Neural progenitor cell (in vitro differentiated cells): ENCODE measurements around the gene SH2D4B. TPM values are rescaled to one million over a fixed set of nuclear protein-coding genes. Genes with fewer than 3 reads are reported as not detected.

ENCODE experiments used
- DNase-seq: peaks from one replicate; pipeline ENCODE4 v3.0.0-alpha.2; 2016; ENCODE audit warnings: low spot score
- H2AFZ ChIP-seq: fragments of 200-600 bp; sonication (generic); replicated peaks from 2 replicates; pipeline ENCODE4 v1.6.1; 2016; ENCODE audit warnings: antibody characterized with exemption
- H3F3A ChIP-seq: fragments of 200-600 bp; sonication (generic); 2 replicates; pipeline ENCODE4 v1.6.1; 2016; ENCODE audit warnings: antibody characterized with exemption, low read depth
- H3K27ac ChIP-seq: fragments of 200-600 bp; sonication (generic); 2 replicates; pipeline ENCODE4 v1.5.1; 2016; ENCODE audit warnings: mild to moderate bottlenecking
- H3K27me3 ChIP-seq: fragments of 200-600 bp; sonication (generic); 2 replicates; pipeline ENCODE4 v1.6.1; 2016; ENCODE audit warnings: mild to moderate bottlenecking, moderate library complexity
- H3K36me3 ChIP-seq: fragments of 200-600 bp; sonication (generic); 2 replicates; pipeline ENCODE4 v1.5.1; 2016
- H3K4me1 ChIP-seq: fragments of 200-600 bp; sonication (generic); 2 replicates; pipeline ENCODE4 v1.6.1; 2016; ENCODE audit warnings: mixed run types
- H3K4me2 ChIP-seq: fragments of 200-600 bp; sonication (generic); 2 replicates; pipeline ENCODE4 v1.6.1; 2016
- H3K4me3 ChIP-seq: fragments of 200-600 bp; sonication (generic); 2 replicates; pipeline ENCODE4 v1.5.1; 2016
- H3K79me2 ChIP-seq: fragments of 200-600 bp; sonication (generic); 2 replicates; pipeline ENCODE4 v1.6.1; 2016; ENCODE audit warnings: low read depth
- H3K9ac ChIP-seq: fragments of 200-600 bp; sonication (generic); 2 replicates; pipeline ENCODE4 v1.6.1; 2016
- H3K9me3 ChIP-seq: fragments of 200-600 bp; sonication (generic); 2 replicates; pipeline ENCODE4 v1.5.1; 2016; ENCODE audit warnings: low read depth
- H4K20me1 ChIP-seq: fragments of 200-600 bp; sonication (generic); 2 replicates; pipeline ENCODE4 v1.6.1; 2016; ENCODE audit warnings: low read depth
- H3K27ac Mint-ChIP-seq: 3 replicates; pipeline ENCODE4 v1.8.0; 2021; ENCODE audit warnings: mixed read lengths
- H3K27me3 Mint-ChIP-seq: 2 replicates; pipeline ENCODE4 v1.8.0; 2022; ENCODE audit warnings: low read depth, mild to moderate bottlenecking, inconsistent platforms, moderate library complexity, mixed read lengths; ENCODE audit not compliant: insufficient read depth
- H3K36me3 Mint-ChIP-seq: 3 replicates; pipeline ENCODE4 v1.8.0; 2021; ENCODE audit warnings: mixed read lengths
- H3K4me1 Mint-ChIP-seq: 3 replicates; pipeline ENCODE4 v1.8.0; 2021; ENCODE audit warnings: mixed read lengths
- H3K4me3 Mint-ChIP-seq: 3 replicates; pipeline ENCODE4 v1.8.0; 2021; ENCODE audit warnings: mild to moderate bottlenecking, moderate library complexity, mixed read lengths
- H3K9me3 Mint-ChIP-seq: 3 replicates; pipeline ENCODE4 v1.8.0; 2020; ENCODE audit warnings: mixed read lengths
- EZH2 ChIP-seq: fragments of 200-600 bp; sonication (generic); IDR thresholded peaks from 2 replicates; pipeline ENCODE4 v1.6.1; 2017; ENCODE audit warnings: antibody characterized with exemption, mild to moderate bottlenecking, moderate library complexity
- EZH2phosphoT487 ChIP-seq: fragments of 200-600 bp; sonication (generic); IDR thresholded peaks from 2 replicates; pipeline ENCODE4 v1.6.1; 2017; ENCODE audit warnings: antibody characterized with exemption
- total RNA-seq: library from RNA; depleted of rRNA; stranded (reverse); fragments of >200 nt; gene quantifications from 2 replicates; pipeline ENCODE4 v1.2.3, GENCODE V29; 2015; ENCODE audit warnings: low replicate concordance
- TF ChIP-seq, protein P1 (sequence below): fragments of 200-600 bp; sonication (generic); IDR thresholded peaks from 2 replicates; pipeline ENCODE4 v1.5.1; 2017; ENCODE audit warnings: antibody characterized with exemption, mild to moderate bottlenecking

The SH2D4B gene
- total RNA-seq, 1 donor from 2014 or later, result 0.11 TPM

DNA sequence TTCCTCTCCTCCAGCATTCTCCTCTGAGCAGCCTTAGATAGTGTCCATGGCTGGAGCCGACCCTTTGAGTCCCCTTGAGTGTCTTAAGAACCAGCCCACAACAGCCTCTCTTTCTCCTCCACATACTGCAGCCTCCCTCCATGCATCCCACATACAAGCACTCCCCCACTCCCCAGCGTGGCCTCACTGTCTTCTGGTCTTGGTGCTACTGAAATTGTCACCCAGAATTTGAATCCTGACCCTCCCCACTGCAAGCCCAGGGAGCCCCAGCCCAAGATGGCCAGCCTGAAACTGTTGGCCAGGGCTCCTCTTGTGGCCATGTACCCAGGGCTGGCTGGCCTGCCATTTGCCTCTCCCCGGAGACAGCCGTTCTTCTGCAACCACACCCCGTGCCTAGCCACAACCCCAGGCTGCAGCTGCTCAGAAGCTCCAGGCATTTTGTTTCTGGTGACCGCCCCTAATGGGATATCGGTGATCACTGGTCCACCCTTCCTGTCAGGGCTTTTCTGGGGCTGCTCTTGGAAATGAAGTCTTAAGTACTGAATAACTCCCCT, 18.8 kb upstream of the SH2D4B start:
- Mint-ChIP-seq H3K9me3 (no peaks in the 10 kb centered on the region), H3K36me3 (peaks cover 48% of the 10 kb centered on the region)
- TF ChIP-seq EZH2phosphoT487 (no peak), EZH2 (no peak)
- TF ChIP-seq, protein P1, sequence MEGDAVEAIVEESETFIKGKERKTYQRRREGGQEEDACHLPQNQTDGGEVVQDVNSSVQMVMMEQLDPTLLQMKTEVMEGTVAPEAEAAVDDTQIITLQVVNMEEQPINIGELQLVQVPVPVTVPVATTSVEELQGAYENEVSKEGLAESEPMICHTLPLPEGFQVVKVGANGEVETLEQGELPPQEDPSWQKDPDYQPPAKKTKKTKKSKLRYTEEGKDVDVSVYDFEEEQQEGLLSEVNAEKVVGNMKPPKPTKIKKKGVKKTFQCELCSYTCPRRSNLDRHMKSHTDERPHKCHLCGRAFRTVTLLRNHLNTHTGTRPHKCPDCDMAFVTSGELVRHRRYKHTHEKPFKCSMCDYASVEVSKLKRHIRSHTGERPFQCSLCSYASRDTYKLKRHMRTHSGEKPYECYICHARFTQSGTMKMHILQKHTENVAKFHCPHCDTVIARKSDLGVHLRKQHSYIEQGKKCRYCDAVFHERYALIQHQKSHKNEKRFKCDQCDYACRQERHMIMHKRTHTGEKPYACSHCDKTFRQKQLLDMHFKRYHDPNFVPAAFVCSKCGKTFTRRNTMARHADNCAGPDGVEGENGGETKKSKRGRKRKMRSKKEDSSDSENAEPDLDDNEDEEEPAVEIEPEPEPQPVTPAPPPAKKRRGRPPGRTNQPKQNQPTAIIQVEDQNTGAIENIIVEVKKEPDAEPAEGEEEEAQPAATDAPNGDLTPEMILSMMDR, result no peak

DNA sequence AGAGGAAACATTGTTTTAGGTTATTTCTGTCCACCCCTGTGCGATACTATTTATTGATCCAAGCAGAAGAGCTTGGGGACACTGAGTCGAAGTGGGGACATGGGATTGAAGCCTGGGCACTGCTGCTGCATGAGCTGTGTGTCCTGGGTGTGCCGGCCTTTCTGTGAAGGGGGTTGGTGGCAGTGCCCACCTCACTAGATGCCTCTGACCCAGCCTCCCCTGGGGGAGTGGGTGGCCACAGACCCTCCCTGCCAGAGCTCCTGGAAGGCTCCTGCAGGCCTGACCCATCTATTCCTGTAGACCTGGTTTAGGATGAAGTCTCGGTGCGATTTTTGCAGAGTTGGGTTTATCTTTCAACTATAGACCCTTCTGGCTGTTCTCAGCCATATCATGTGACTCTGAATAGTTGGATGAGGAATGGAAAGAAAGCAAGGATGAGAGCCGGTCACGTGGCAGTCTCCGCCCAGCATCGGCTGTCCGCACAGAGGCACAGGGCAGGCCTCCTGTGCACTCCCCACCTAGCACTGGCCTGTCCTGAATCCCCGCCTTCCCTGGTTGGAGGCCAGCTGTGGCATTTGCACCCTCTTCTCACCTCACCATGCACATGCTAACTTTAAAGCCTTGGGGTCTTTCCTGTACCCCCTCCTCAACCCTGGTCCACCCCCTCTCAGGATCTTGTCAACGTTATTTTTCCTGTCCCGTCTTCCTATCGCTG, 17.6 kb upstream of the SH2D4B start:
- H3K36me3 ChIP-seq, result no peaks in the 10 kb centered on the region
- no peak overlapping the region for H3K27ac ChIP-seq
- H3K4me1 ChIP-seq, result no peaks in the 10 kb centered on the region
- Mint-ChIP-seq H3K27me3 (peaks cover 8% of the 10 kb centered on the region), H3K27ac (no peak overlapping the region), H3K9me3 (no peaks in the 10 kb centered on the region), H3K4me1 (peaks cover 2% of the 10 kb centered on the region), H3K36me3 (peaks cover 37% of the 10 kb centered on the region), H3K4me3 (no peak overlapping the region)
- no peak overlapping the region for H3K9ac ChIP-seq
- no peaks in the 10 kb centered on the region for H3K27me3 ChIP-seq
- no peak overlapping the region for H2AFZ ChIP-seq
- no peaks in the 10 kb centered on the region for H3K9me3 ChIP-seq
- no peaks in the 10 kb centered on the region for H3K79me2 ChIP-seq
- no peak overlapping the region for H3K4me2 ChIP-seq
- DNase-seq, result no peak
- no peaks in the 10 kb centered on the region for H4K20me1 ChIP-seq
- H3K4me3 ChIP-seq, result no peak overlapping the region
- peaks cover 3% of the 10 kb centered on the region for H3F3A ChIP-seq
- no peak for TF ChIP-seq EZH2
- TF ChIP-seq EZH2phosphoT487, result no peak
- TF ChIP-seq, protein P1, result no peak

More for the DNA sequence above, 18.8 kb upstream of the SH2D4B start:
- Mint-ChIP-seq H3K4me3 (no peak overlapping the region), H3K27ac (no peak overlapping the region), H3K27me3 (peaks cover 6% of the 10 kb centered on the region), H3K4me1 (peaks cover 2% of the 10 kb centered on the region)
- Histone ChIP-seq H3K27me3 (no peaks in the 10 kb centered on the region), H3F3A (peaks cover 3% of the 10 kb centered on the region), H3K9ac (no peak overlapping the region), H3K79me2 (no peaks in the 10 kb centered on the region), H3K36me3 (no peaks in the 10 kb centered on the region), H2AFZ (no peak overlapping the region), H3K4me1 (no peaks in the 10 kb centered on the region), H4K20me1 (no peaks in the 10 kb centered on the region), H3K9me3 (no peaks in the 10 kb centered on the region), H3K4me3 (no peak overlapping the region), H3K4me2 (no peak overlapping the region), H3K27ac (no peak overlapping the region)
- no peak for DNase-seq

DNA sequence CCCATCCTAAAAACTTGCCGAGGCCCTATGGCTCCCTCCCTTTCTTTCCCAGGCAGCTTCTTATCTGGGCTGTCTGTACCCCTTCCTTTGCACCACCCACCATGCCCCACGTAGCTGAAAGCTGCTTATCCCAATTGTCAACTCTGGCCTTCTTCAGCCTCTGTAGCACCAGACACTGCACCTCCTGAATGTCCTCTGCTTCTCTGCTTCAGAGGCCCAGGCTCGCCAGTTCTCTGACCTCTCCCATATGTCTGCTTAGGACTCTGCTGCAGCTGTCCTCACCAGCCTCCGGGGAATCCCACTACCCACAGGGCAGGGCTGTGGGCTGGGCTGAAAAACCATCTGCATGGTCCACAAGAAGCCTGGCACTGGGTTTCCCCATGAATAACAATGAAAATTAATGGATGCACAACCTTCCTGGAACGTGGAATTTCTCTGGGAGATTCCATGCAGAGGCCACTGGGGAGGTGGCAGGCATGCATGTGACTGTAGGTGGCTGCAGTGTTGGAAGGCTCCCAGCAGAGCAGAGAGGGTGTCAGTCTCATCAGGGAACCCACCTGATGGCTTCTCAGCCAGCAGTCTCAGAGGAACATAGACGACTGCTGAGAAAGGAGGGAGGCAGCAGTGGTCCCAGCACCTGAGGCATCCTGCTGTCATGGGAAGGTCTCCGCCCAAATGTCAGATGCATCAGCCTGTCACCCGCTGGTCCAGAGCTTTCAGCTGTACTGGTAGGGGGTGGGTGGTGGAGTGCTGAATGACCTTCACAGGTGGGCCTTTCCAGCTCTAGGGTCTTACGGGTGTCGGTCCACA, 16.8 kb upstream of the SH2D4B start:
- H3K36me3 Mint-ChIP-seq, result peaks cover 37% of the 10 kb centered on the region
- no peaks in the 10 kb centered on the region for H3K4me1 ChIP-seq
- H3K4me3 Mint-ChIP-seq, result no peak overlapping the region
- H3K27ac ChIP-seq, result no peak overlapping the region
- no peaks in the 10 kb centered on the region for H3K79me2 ChIP-seq
- peaks cover 2% of the 10 kb centered on the region for H3K4me1 Mint-ChIP-seq
- no peaks in the 10 kb centered on the region for H3K9me3 ChIP-seq
- no peak overlapping the region for H2AFZ ChIP-seq
- H3K27me3 Mint-ChIP-seq, result peaks cover 12% of the 10 kb centered on the region
- TF ChIP-seq EZH2 (no peak), EZH2phosphoT487 (no peak)
- TF ChIP-seq, protein P1, result no peak
- no peak overlapping the region for H3K9ac ChIP-seq
- H3F3A ChIP-seq, result peaks cover 3% of the 10 kb centered on the region
- H3K27me3 ChIP-seq, result no peaks in the 10 kb centered on the region
- H3K36me3 ChIP-seq, result no peaks in the 10 kb centered on the region
- H3K9me3 Mint-ChIP-seq, result no peaks in the 10 kb centered on the region
- H4K20me1 ChIP-seq, result no peaks in the 10 kb centered on the region
- H3K27ac Mint-ChIP-seq, result no peak overlapping the region
- H3K4me3 ChIP-seq, result no peak overlapping the region
- H3K4me2 ChIP-seq, result no peak overlapping the region
- no peak for DNase-seq
